Left lobe of liver (tissue), 2 donors: ENCODE data around the gene SS18L1. TPM values are rescaled to one million over a fixed set of nuclear protein-coding genes. Genes with fewer than 3 reads are reported as not detected.

Source experiments
- ATAC-seq: fragments of 200-7000 bp; cut with Tn5 transposase; one replicate; pipeline ENCODE4 v1.9.1; 2020; ENCODE audit warnings: mild to moderate bottlenecking, moderate library complexity
- DNase-seq: peaks from one replicate; pipeline ENCODE4 v3.0.0-alpha.2; 2020; ENCODE audit warnings: low spot score
- total RNA-seq: library from RNA; stranded (reverse); gene quantifications from one replicate; pipeline ENCODE4 v1.2.1, GENCODE V29; 2021
- donor health status: DM: no; HTN: no; CAD: no; lungs with moderate emphysema.
- donor health status: DM: no; HTN: yes; CAD: no.

The SS18L1 gene
- total RNA-seq, 1 donor from 2014 or later: 33.4 TPM

- ATAC-seq (no peak), DNase-seq (no peak)
Measured at GRCh38 chr20:62151835-62152364, 8.3 kb downstream of the SS18L1 start.

GRCh38 chr20:62155428-62156253 lies 12.1 kb downstream of the SS18L1 start:
- ATAC-seq: peak; percentile 68
- peak; percentile 79 for DNase-seq

- no peak for DNase-seq
- ATAC-seq: peak; percentile 16
Measured at GRCh38 chr20:62156254-62156556, 12.6 kb downstream of the SS18L1 start.

GRCh38 chr20:62156592-62157386 lies 13.2 kb downstream of the SS18L1 start:
- DNase-seq (no peak), ATAC-seq (peak; percentile 77)

GRCh38 chr20:62157387-62158087 lies 14.0 kb downstream of the SS18L1 start:
- no peak for ATAC-seq
- no peak for DNase-seq

- ATAC-seq (no peak), DNase-seq (no peak)
Measured at GRCh38 chr20:62158088-62158400, 14.5 kb downstream of the SS18L1 start.

- ATAC-seq (no peak), DNase-seq (no peak)
Measured at GRCh38 chr20:62158541-62158940, 15.0 kb downstream of the SS18L1 start.

GRCh38 chr20:62159052-62159451 lies 15.5 kb downstream of the SS18L1 start:
- DNase-seq (no peak), ATAC-seq (peak; percentile 1)

- ATAC-seq (no peak), DNase-seq (no peak)
Measured at GRCh38 chr20:62159839-62160238, 16.3 kb downstream of the SS18L1 start.

- ATAC-seq: no peak
Measured at GRCh38 chr20:62160253-62160652, 16.7 kb downstream of the SS18L1 start.

GRCh38 chr20:62160876-62161275 lies 17.3 kb downstream of the SS18L1 start:
- DNase-seq (no peak), ATAC-seq (no peak)

More at GRCh38 chr20:62160253-62160652, 16.7 kb downstream of the SS18L1 start:
- DNase-seq: no peak

GRCh38 chr20:62161347-62161746 lies 17.8 kb downstream of the SS18L1 start:
- DNase-seq: no peak
- peak; percentile 32 for ATAC-seq

GRCh38 chr20:62162765-62163484 lies 19.4 kb downstream of the SS18L1 start:
- ATAC-seq: no peak
- DNase-seq: no peak

GRCh38 chr20:62163485-62163865 lies 19.9 kb downstream of the SS18L1 start:
- no peak for ATAC-seq
- no peak for DNase-seq

- no peak for DNase-seq
- ATAC-seq: no peak
Measured at GRCh38 chr20:62163986-62164762, 20.6 kb downstream of the SS18L1 start.

GRCh38 chr20:62164879-62165761 lies 21.6 kb downstream of the SS18L1 start:
- ATAC-seq (no peak), DNase-seq (no peak)

GRCh38 chr20:62165762-62166399 lies 22.3 kb downstream of the SS18L1 start:
- DNase-seq (no peak), ATAC-seq (no peak)

- DNase-seq (no peak), ATAC-seq (peak; percentile 45)
Measured at GRCh38 chr20:62167474-62167873, 23.9 kb downstream of the SS18L1 start.

- no peak for DNase-seq
- ATAC-seq: no peak
Measured at GRCh38 chr20:62168061-62168460, 24.5 kb downstream of the SS18L1 start.
